WI38 (cell line): ENCODE measurements around the gene KRTAP3-1.
"Not testable (repeated sequence)": the region's sequence is repeated elsewhere in the genome, so short reads cannot be mapped to it uniquely, and the experiment has no call there.

ENCODE experiments used
- H3K4me3 ChIP-seq: 2 replicates; pipeline ENCODE4 v1.5.1; 2011; ENCODE audit warnings: low read depth, mild to moderate bottlenecking, control low read depth, low read length
- TF ChIP-seq, protein P1 (sequence below): IDR thresholded peaks from 2 replicates; pipeline ENCODE4 v1.5.1; 2012; ENCODE audit warnings: low read depth, mild to moderate bottlenecking, control low read depth, low read length

Gene KRTAP3-1

DNA sequence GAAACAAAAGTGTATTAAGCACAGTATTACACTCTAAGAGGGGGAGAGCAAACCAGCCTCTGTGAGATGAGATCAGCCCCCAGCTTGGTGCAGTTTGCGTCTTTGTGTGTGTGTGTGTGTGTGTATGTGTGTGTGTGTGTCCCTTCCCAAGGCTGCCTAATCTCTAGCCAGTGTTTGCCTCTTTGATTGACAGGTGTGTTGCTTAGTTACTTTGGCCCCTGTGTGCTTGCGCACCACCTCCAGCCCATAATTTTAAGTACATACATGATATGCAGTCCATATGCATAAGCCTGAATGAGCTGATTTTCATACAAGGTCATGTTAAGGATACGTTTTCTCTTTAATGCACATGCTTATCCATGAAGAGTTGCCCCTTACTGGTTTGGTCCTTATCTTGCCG lies 7.1 kb downstream of the KRTAP3-1 start:
- no peak overlapping the region for H3K4me3 ChIP-seq
- TF ChIP-seq, protein P1, sequence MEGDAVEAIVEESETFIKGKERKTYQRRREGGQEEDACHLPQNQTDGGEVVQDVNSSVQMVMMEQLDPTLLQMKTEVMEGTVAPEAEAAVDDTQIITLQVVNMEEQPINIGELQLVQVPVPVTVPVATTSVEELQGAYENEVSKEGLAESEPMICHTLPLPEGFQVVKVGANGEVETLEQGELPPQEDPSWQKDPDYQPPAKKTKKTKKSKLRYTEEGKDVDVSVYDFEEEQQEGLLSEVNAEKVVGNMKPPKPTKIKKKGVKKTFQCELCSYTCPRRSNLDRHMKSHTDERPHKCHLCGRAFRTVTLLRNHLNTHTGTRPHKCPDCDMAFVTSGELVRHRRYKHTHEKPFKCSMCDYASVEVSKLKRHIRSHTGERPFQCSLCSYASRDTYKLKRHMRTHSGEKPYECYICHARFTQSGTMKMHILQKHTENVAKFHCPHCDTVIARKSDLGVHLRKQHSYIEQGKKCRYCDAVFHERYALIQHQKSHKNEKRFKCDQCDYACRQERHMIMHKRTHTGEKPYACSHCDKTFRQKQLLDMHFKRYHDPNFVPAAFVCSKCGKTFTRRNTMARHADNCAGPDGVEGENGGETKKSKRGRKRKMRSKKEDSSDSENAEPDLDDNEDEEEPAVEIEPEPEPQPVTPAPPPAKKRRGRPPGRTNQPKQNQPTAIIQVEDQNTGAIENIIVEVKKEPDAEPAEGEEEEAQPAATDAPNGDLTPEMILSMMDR = no peak

DNA sequence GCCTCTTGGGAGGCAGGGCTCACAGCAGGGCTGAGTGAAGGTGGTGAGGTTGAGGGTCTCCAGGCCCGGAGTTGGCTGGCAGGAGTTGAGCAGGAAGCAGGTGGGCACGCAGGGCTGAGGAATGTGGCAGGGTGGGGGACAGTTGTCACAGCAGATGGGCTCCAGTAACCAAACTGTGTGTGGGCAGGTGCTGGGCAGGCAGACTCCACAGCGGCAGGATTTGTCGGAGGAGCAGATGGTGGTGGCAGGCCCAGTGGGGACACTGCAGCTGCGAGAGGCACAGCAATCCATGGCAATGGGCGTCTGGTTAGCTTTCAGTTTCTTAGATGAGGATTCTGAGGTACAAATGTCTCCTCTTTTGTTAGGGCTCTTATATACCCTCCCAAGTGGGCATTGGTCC lies 9.4 kb downstream of the KRTAP3-1 start, which contains the start of gene KRTAP3-2:
TSS of gene KRTAP3-2 (minus strand) at position 344 of the 400 bp plus-strand sequence. CDS start at position 291, 53 bp downstream.
- H3K4me3 ChIP-seq = not testable (repeated sequence)

DNA sequence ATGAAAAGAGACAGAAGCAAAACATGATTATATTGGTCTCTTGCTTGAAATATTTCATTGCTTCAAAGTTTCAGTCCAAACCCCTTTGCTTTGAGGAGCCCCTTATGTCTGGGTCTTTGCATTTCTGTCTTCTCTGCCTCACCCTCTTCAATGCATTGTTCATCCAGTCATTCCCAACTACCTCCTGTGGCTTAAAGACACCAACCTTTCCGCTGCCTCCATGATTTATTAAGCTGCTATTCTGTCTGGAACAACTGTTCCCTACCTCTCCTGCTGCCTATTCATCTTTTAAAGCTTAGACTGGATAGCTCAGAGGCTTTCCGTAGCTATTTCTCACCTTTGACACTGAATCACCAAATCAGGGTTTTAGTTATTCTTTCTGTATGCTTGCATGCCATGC lies 11.6 kb downstream of the KRTAP3-1 start:
- H3K4me3 ChIP-seq = no peak overlapping the region
- TF ChIP-seq, protein P1 = no peak

DNA sequence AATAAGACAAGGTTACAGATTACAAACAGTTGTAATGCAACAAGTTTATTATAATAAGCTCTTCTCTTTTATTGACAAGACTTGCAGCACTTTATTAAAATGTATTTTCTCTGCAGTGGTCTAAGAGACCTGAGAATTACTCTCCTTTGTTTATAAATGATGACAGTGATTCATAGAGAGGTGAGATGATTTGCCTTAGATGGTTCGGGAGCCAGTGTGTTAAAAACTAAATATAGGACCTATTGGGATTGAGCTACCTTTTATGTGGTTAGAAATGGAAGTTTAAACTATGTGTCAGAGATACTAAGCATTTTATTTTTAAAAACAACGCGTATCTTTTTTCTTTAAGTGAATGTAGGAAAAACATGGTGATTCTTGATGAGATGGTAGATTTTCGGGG lies 12.1 kb downstream of the KRTAP3-1 start:
- no peak overlapping the region for H3K4me3 ChIP-seq
- TF ChIP-seq, protein P1 = no peak

DNA sequence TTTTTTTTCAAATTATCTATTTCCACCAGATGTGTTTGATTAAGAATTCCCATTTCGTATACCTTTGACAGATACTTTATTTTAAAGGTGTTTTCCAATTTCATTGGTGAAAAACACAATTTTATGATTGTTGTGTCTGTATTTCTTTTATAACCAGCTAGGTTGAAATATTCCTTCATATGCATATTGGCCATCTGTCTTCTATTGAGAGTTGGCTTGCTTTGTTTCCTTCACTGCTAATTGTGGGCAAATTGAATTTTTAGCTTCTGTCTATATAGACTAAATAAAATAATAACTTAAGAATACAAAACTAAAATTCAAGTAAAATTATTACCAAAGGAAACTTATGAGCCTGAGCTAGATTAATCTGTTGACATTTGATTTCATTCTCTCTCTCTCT lies 13.8 kb downstream of the KRTAP3-1 start:
- TF ChIP-seq, protein P1 = no peak
- H3K4me3 ChIP-seq = no peak overlapping the region

DNA sequence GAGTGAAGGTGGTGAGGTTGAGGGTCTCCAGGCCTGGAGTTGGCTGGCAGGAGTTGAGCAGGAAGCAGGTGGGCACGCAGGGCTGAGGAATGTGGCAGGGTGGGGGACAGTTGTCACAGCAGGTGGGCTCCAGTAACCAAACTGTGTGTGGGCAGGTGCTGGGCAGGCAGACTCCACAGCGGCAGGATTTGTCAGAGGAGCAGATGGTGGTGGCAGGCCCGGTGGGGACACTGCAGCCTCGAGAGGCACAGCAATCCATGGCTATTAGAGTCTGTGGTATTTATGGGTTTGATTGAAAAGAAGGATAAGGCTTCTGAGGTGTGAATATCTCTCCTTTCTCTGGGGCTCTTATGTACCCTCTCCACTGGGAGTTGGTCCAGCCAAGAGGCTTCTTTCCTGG lies 15.1 kb downstream of the KRTAP3-1 start, which contains the start of gene KRTAP3-3:
TSS of gene KRTAP3-3 (minus strand) at position 326 of the 400 bp plus-strand sequence. CDS start at position 259, 67 bp downstream.
- TF ChIP-seq, protein P1 = no peak
- H3K4me3 ChIP-seq = no peak within 1 kb of the TSS

DNA sequence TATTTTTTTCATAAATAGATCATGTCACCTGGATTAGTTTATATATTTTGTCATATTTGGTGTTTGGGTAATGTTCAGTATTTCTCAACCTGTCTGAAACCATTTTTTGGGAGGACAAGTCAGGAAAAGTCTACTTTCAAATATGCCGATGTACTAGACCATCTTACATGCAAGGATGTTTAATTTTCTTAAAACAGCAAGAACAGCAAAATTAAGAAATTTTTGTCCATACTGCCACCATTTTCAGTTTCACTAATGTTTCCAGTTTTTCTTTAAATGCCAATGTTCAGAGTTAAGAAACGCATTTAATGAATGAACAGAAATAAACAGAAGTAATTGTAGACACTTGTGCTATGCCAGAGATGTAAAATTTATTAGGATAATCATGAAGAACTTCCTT lies 15.8 kb downstream of the KRTAP3-1 start:
- TF ChIP-seq, protein P1 = no peak
- H3K4me3 ChIP-seq = no peak overlapping the region

DNA sequence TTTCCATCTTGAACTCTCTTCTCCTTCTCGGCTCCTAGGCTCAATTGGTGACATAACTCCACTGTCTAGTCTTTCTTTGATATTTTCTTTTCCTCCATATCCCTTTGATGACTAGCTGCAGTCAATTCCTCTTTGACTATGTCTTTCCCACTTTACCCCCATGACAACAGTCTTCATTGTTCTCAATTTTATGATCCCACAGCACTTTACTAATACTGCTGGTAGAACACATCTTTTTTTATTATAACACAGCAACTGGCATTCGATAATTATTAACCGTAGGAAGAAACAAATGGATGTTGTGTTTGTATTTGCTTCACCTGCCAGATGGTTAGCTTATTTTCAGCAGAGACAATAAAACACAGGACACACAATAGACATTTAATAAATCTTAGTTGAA lies 16.3 kb downstream of the KRTAP3-1 start:
- TF ChIP-seq, protein P1 = no peak
- H3K4me3 ChIP-seq = no peak overlapping the region
